GM11168 (cell line): ENCODE data around the gene RBM33.
"Not testable (repeated sequence)": the region's sequence is repeated elsewhere in the genome, so short reads cannot be mapped to it uniquely, and the experiment has no call there.

Experiments
- in situ Hi-C: fragments of 300-500 bp; cut with MboI; formaldehyde crosslinking; loops from one replicate; pipeline ENCODE4 v1.12.0; 2022; ENCODE audit warnings: low sequenced_read_pairs; ENCODE audit not compliant: unreplicated experiment

Gene RBM33

GRCh38 chr7:155644178-155644970 lies at the start of gene RBM33:
TSS of gene RBM33 (plus strand) at chr7:155644661. CDS start at chr7:155644877, 216 bp downstream.
- in situ Hi-C loops: no loop called here

GRCh38 chr7:155594961-155595366 lies 49.5 kb upstream of the RBM33 start:
- in situ Hi-C loops: loop anchor here (10.0 kb wide), 1 partner anchor 160 kb away; no protein-coding TSS in a partner anchor

- in situ Hi-C loops: loop anchor here (10.0 kb wide), 1 partner anchor 157 kb away; no protein-coding TSS in a partner anchor
Measured at GRCh38 chr7:155597753-155598140, 46.7 kb upstream of the RBM33 start.

- in situ Hi-C loops: loop anchor here (10.0 kb wide), 1 partner anchor 156 kb away; no protein-coding TSS in a partner anchor
Measured at GRCh38 chr7:155598810-155599210, 45.7 kb upstream of the RBM33 start.

- in situ Hi-C loops: loop anchor here (10.0 kb wide), 1 partner anchor 173 kb away; no protein-coding TSS in a partner anchor
Measured at GRCh38 chr7:155602156-155602555, 42.3 kb upstream of the RBM33 start.

- in situ Hi-C loops: loop anchor here (10.0 kb wide), 1 partner anchor 172 kb away; no protein-coding TSS in a partner anchor
Measured at GRCh38 chr7:155602750-155603149, 41.7 kb upstream of the RBM33 start.

- in situ Hi-C loops: loop anchor here (10.0 kb wide), 1 partner anchor 171 kb away; no protein-coding TSS in a partner anchor
Measured at GRCh38 chr7:155603205-155603857, 41.1 kb upstream of the RBM33 start.

GRCh38 chr7:155603858-155604503 lies 40.5 kb upstream of the RBM33 start:
- in situ Hi-C loops: loop anchor here (10.0 kb wide), 1 partner anchor 171 kb away; no protein-coding TSS in a partner anchor

GRCh38 chr7:155604504-155604997 lies 39.9 kb upstream of the RBM33 start:
- in situ Hi-C loops: loop anchor here (10.0 kb wide), 1 partner anchor 170 kb away; no protein-coding TSS in a partner anchor

- in situ Hi-C loops: loop anchor here (10.0 kb wide), 1 partner anchor 166 kb away; no protein-coding TSS in a partner anchor
Measured at GRCh38 chr7:155609185-155609584, 35.3 kb upstream of the RBM33 start.

- in situ Hi-C loops: no loop called here
Measured at GRCh38 chr7:155610633-155611193, 33.7 kb upstream of the RBM33 start.

- in situ Hi-C loops: no loop called here
Measured at GRCh38 chr7:155611808-155612447, 32.5 kb upstream of the RBM33 start.

- in situ Hi-C loops: no loop called here
Measured at GRCh38 chr7:155612658-155613057, 31.8 kb upstream of the RBM33 start.

GRCh38 chr7:155615085-155615484 lies 29.4 kb upstream of the RBM33 start:
- in situ Hi-C loops: not testable (repeated sequence)

- in situ Hi-C loops: no loop called here
Measured at GRCh38 chr7:155618708-155619633, 25.5 kb upstream of the RBM33 start.

- in situ Hi-C loops: no loop called here
Measured at GRCh38 chr7:155619634-155620271, 24.7 kb upstream of the RBM33 start.

GRCh38 chr7:155620497-155620896 lies 24.0 kb upstream of the RBM33 start:
- in situ Hi-C loops: no loop called here

GRCh38 chr7:155621418-155621980 lies 23.0 kb upstream of the RBM33 start:
- in situ Hi-C loops: no loop called here
